Ramos (cell line): Measurements from ENCODE around the gene NLGN4X.

Experiments
- in situ Hi-C: fragments of 300-500 bp; cut with MboI; formaldehyde crosslinking; loops from one replicate; pipeline ENCODE4 v1.14.3; 2022; ENCODE audit warnings: low sequenced_read_pairs; ENCODE audit not compliant: unreplicated experiment

NLGN4X gene

DNA sequence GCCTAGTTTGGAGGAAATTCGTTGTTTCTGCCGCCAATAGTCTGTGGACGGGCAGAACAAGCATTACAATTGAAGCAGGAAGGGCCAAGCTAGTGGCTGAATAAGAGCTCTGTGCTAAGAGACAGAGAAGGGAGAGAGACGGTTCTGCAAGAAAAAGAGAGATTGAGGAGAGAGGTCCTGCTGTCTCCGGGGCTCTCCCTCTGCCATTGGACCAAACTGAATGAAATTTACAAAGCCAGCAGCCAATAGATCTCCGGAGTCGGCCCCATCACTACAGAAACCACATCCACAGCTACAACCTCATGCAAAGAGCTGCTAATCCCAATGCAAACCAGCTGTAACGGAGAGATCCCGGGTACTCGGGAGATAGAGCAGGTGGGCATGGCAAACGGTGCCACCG lies at the start of gene NLGN4X:
NLGN4X (minus strand) TSS at position 148 of the 400 bp plus-strand sequence. CDS start 77,401 bp downstream, outside the sequence.
- in situ Hi-C loops, result loop anchor here (10.0 kb wide), 1 partner anchor 204 kb away; no protein-coding TSS in a partner anchor

- in situ Hi-C loops, result no loop called here
Observed at GRCh38 chrX:6266041-6266440, 37.4 kb upstream of the NLGN4X start.

DNA sequence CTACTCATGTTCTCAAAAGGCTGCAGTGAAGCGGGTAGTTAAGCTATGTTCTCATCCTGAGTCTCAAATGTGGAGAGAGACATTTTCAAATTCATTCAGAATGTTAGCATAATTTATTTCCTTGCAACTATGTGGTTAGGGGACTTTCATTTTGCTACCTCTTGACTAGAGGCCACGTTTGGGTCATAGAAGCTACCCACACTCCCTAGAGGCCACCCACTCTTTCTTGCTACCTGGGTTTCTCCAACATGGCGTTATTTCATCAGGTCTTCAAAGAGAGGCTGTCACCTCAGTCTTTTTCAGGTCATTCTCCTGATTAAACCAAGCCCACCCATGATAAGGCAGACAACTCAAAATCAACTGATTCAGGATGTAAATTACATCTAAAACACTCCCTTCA lies 34.3 kb upstream of the NLGN4X start:
- in situ Hi-C loops, result no loop called here

- in situ Hi-C loops, result no loop called here
Observed at GRCh38 chrX:6257025-6257424, 28.4 kb upstream of the NLGN4X start.

GRCh38 chrX:6244666-6245065 lies 16.0 kb upstream of the NLGN4X start:
- in situ Hi-C loops, result no loop called here

GRCh38 chrX:6238576-6238975 lies 9.9 kb upstream of the NLGN4X start:
- in situ Hi-C loops, result no loop called here

GRCh38 chrX:6227935-6228334 lies 732 bp downstream of the NLGN4X start:
- in situ Hi-C loops, result loop anchor here (10.0 kb wide), 1 partner anchor 203 kb away; no protein-coding TSS in a partner anchor

- in situ Hi-C loops, result loop anchor here (10.0 kb wide), 1 partner anchor 203 kb away; no protein-coding TSS in a partner anchor
Observed at GRCh38 chrX:6227453-6227835, 1.2 kb downstream of the NLGN4X start.

- in situ Hi-C loops, result loop anchor here (10.0 kb wide), 1 partner anchor 202 kb away; no protein-coding TSS in a partner anchor
Observed at GRCh38 chrX:6226596-6227452, 1.8 kb downstream of the NLGN4X start.

DNA sequence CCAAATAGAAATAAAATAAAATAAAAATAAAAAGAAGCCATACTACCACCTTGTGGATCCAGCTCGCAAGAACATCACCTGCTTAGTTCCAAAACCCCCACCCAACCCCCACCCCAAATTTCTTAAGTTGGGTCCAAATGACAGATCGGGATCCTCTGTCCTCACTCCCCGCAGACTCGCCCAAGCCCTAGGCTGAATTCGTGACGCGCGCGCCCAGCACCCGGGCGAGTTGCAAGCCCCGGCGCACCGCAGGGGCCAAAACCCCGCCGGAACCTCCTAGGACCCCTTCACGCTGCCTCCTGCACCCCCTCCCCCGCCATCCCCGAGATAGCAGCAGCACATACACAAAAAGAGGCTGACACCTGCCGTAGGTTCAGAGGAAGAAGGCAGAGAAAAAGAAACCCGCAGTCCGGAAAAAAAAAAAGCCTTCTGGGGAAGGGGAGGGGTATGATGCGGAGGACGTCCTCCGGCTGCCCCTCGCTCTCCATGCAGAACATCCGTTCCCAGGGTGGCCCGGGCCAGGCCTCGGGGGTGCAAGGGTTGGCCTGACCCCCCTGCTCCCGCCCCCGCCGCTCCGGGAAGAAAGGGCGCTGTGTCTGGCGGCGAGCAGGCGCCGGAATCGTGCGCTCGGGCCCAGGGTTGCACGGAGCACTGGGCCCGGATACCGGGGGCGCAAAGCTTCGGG lies 2.6 kb downstream of the NLGN4X start:
- in situ Hi-C loops, result loop anchor here (10.0 kb wide), 1 partner anchor 201 kb away; no protein-coding TSS in a partner anchor

DNA sequence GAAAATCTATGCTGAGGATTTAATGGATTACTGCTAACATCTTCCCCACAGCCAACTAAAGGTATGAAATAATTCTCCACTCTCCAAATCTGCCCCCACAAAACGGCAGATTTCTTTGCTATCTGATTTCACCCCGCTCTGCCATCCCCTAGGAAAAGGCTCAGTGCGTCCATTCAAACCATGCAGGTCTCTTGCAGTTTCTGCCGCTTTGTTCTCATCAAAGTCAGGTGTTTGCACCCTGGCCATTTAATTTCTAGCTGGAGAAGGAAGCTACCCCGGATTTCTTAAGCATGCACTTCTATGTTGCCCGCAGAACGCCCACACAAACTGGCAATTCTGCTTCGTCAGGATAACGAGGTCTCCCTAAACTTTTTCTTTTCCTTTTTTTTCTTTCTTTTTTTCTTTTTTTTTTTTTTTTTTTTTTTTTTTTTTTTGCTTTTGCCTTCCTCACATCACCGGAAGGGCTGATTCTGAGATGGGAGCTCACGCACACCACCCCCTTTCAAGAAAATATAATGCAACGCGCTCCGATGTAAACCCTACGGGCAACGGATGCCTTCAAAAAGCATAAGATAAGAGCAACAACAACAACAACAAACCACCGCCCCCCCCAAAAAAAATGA lies 3.3 kb downstream of the NLGN4X start:
- in situ Hi-C loops, result loop anchor here (10.0 kb wide), 1 partner anchor 201 kb away; no protein-coding TSS in a partner anchor

- in situ Hi-C loops, result loop anchor here (10.0 kb wide), 1 partner anchor 199 kb away; no protein-coding TSS in a partner anchor
Observed at GRCh38 chrX:6223516-6223915, 5.2 kb downstream of the NLGN4X start.

GRCh38 chrX:6210230-6210629 lies 18.4 kb downstream of the NLGN4X start:
- in situ Hi-C loops, result no loop called here

- in situ Hi-C loops, result no loop called here
Observed at GRCh38 chrX:6203462-6204215, 25.0 kb downstream of the NLGN4X start.

DNA sequence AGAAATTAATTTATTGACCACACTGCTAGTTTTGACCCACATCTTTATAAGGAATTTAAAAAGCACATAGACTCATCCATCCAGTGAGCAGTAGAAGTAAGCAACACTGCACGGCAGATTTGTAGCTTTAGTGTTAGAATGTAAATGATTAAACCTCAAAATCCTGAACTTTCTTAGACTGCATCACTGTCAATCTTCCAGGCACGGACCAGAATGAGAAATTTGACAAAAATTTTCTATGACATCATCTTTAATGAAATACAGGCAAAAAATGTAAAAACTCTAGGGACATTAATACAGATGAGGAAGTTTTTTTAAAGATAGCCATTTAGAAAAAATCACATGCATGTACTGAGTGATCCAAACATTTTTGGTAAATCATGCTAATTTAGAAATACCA lies 29.2 kb downstream of the NLGN4X start:
- in situ Hi-C loops, result no loop called here

GRCh38 chrX:6187256-6187655 lies 41.4 kb downstream of the NLGN4X start:
- in situ Hi-C loops, result no loop called here

DNA sequence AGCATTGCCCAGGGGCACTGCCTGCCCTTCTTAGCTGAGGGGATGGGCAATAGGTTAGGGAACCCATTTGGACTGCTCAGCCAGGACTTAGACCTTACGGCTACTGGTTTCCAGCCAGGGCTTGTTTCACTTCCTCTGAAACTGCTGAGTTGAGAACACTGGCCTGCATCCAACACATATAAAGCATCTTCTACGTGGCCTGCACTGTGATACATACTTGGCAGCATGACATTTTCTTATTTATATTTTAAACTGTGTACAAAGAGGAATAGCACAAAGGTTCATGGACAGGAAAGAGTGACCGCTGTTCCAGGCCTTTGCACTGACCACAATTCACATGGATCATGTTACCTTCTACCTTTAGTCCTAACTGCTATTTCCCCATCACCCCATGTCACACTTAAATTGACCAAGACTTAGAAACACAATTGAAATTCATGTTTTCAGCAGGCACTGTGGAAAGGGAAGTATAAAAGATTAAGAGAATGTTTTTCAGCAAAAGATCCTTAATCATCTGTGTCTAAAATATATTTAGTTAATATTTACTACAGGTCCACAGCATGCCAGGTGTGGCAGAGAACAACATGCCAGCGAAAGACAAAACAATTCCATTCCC lies 43.7 kb downstream of the NLGN4X start:
- in situ Hi-C loops, result no loop called here

- in situ Hi-C loops, result no loop called here
Observed at GRCh38 chrX:6175914-6176313, 52.8 kb downstream of the NLGN4X start.

DNA sequence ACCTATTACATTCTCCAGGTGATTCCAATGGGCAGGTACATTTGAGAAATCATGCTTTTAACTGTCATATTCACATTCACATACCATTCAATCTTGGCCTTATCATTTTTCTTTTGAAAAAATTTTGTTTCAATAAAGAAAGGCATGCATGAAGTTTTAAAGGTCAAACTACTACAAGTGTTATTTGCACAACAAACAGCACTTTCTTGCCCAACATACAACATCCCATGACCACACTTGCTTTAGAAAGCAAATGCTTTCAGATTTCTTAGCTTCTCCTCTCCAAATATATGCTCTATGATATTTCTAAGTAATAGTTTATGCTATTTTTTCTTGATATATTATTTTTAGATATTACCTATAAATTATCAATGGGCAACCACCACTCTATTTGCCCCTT lies 58.2 kb downstream of the NLGN4X start:
- in situ Hi-C loops, result no loop called here
